Esophagus squamous epithelium (tissue), 5 donors: ENCODE measurements around the gene PAX8. TPM values are rescaled to one million over a fixed set of nuclear protein-coding genes. Genes with fewer than 3 reads are reported as not detected.
"Not testable (repeated sequence)": the region's sequence is repeated elsewhere in the genome, so short reads cannot be mapped to it uniquely, and the experiment has no call there.

Source experiments
- DNase-seq: peaks from one replicate; lab custom pipeline; 2025; lab: John Stamatoyannopoulos, UW
- H3K27ac ChIP-seq, 4 donors: fragments of 200-600 bp; sonication (generic); one replicate each; pipeline ENCODE4 v1.5.1; 2016 to 2019; ENCODE audit warnings: mild to moderate bottlenecking in 1 of 4
- H3K27me3 ChIP-seq, 4 donors: fragments of 200-600 bp; sonication (generic); 1 replicate in 3 of 4; 2 replicates in 1 of 4; pipeline versions ENCODE4 v1.5.1 to v1.6.0; 2017 to 2021; ENCODE audit warnings: antibody characterized with exemption in 1 of 4
- H3K36me3 ChIP-seq, 3 donors: fragments of 200-600 bp; sonication (generic); one replicate each; pipeline ENCODE4 v1.5.1; 2016 to 2019
- H3K4me1 ChIP-seq, 3 donors: fragments of 200-600 bp; sonication (generic); one replicate each; pipeline ENCODE4 v1.5.1; 2017 to 2019
- H3K4me3 ChIP-seq, 4 donors: fragments of 200-600 bp; sonication (generic); 1 replicate in 3 of 4; 2 replicates in 1 of 4; pipeline ENCODE4 v1.5.1; 2016 to 2019; ENCODE audit warnings: mild to moderate bottlenecking in 2 of 4, moderate library complexity in 1 of 4
- H3K9me3 ChIP-seq, 3 donors: fragments of 200-600 bp; sonication (generic); one replicate each; pipeline ENCODE4 v1.5.1; 2016 to 2019
- CTCF ChIP-seq, 6 experiments: fragments of 450-650 bp in 4 of 6; fragments of 200-600 bp in 2 of 6; sonication (generic) in 2 of 6; IDR thresholded peaks; one replicate each; pipeline ENCODE4 v1.5.1; 2016 to 2019; ENCODE audit warnings: antibody characterized with exemption in 6 of 6, mild to moderate bottlenecking in 4 of 6, moderate library complexity in 4 of 6
- POLR2A ChIP-seq, 4 donors: fragments of 450-650 bp; IDR thresholded peaks; one replicate each; pipeline ENCODE4 v1.6.1; 2017; ENCODE audit warnings: antibody characterized with exemption in 4 of 4, mild to moderate bottlenecking in 4 of 4, moderate library complexity in 3 of 4
- WGBS, 2 donors: methylation state at CpG; one replicate each; pipeline ENCODE4 v1.1.5; 2018; 5-methylcytosine and 5-hydroxymethylcytosine counted together
- intact Hi-C: fragments of 100-400 bp; cut with DNase I; formaldehyde crosslinking; loops from one replicate; pipeline ENCODE4 v1.15.0; 2022
- total RNA-seq, 4 donors: library from RNA; depleted of rRNA; stranded (reverse); fragments of >200 nt; gene quantifications; one replicate each; pipeline ENCODE4 v1.1.0, GENCODE V29; 2016
- donor health status: DM: yes; HTN: yes; CAD: no.

PAX8 gene
- 1 to 10 TPM in 3 of 4 donors, under 1 TPM in 1; 0.32 to 7.6 (median 2.7) TPM for total RNA-seq

GRCh38 chr2:113278742-113279139, at the start of gene PAX8:
TSS of gene PAX8 (minus strand) at chr2:113278921. CDS start at chr2:113278394, 527 bp downstream.
- no peak for TF ChIP-seq CTCF (IDR thresholded peaks at IDR 0.05)
- TF ChIP-seq POLR2A (IDR thresholded peaks at IDR 0.05) = no peak
- H3K4me1 ChIP-seq = peaks cover 9 to 41% (median 15%) of the 10 kb centered on the region in 3 donors
- peak within 1 kb of the TSS in 1 of 4 donors; percentile 7 for H3K4me3 ChIP-seq
- peaks cover 0 to 57% (median 29%) of the 10 kb centered on the region in 4 donors for H3K27me3 ChIP-seq
- intact Hi-C loops = no loop called here
- no peak for DNase-seq
- no peak within 1 kb of the TSS for H3K27ac ChIP-seq
- H3K9me3 ChIP-seq = no peaks in the 10 kb centered on the region
- WGBS, 2 donors = 82 to 92% methylated on average over 2 to 7 of the region's 18 CpGs
- no peaks in the 10 kb centered on the region for H3K36me3 ChIP-seq

DNA sequence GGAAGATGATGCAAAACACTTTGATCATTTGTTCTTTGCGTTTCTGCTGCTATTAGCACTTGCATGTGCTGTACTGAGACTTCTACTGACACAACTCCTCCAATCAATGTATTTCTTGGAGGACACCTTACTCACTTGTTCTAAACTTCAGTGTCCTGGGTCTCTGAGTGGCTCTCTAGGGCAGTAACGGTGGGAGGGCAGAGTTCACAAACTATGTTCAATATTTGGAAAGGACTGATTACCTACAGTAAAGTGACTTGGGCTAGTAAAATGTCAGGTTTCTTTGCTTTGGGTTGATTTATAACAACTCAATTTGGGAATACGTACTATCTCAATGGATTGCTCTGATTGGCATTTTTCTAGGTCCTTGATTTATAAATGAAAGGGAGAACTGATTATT, 49.3 kb upstream of the PAX8 start:
- no peak overlapping the region for H3K4me3 ChIP-seq
- no peak for DNase-seq
- no peaks in the 10 kb centered on the region for H3K27me3 ChIP-seq
- H3K9me3 ChIP-seq = no peaks in the 10 kb centered on the region
- H3K4me1 ChIP-seq = peaks cover 3 to 64% (median 19%) of the 10 kb centered on the region in 3 donors
- intact Hi-C loops = no loop called here
- 80 to 96% methylated on average over 3 of the region's 3 CpGs for WGBS, 2 donors
- TF ChIP-seq CTCF (IDR thresholded peaks at IDR 0.05) (no peak), POLR2A (IDR thresholded peaks at IDR 0.05) (no peak)
- no peaks in the 10 kb centered on the region for H3K36me3 ChIP-seq
- peak overlapping the region in 2 of 4 donors; percentile 70 to 82 for H3K27ac ChIP-seq

DNA sequence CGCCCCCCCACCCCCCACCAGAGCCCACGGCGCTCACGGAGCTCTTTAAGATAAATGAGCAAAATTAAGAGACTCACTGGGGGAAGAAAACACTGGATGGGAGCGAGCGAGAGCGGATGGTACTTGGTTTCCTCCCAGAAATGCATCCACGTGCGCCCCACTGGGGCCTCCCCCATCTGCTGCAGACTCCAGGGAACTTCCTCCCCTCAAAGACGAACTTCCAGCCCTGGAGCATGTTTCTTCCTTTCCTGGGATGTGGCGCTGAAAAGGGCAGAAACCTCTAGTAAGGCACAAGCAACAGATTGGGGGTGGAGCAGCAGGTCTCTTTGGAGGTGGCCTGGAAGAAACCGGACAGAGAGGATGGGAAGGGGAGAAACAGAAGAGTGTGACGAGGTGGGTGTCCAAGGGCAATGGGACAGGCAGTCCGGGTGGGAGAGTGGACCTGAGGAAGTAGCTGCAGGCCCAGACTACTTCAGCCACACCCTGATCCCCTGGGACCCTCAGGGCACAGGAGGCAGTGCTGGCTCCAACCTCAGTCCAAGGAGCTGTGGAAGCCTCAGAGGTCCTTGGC, 46.5 kb upstream of the PAX8 start:
- intact Hi-C loops = not testable (repeated sequence)

DNA sequence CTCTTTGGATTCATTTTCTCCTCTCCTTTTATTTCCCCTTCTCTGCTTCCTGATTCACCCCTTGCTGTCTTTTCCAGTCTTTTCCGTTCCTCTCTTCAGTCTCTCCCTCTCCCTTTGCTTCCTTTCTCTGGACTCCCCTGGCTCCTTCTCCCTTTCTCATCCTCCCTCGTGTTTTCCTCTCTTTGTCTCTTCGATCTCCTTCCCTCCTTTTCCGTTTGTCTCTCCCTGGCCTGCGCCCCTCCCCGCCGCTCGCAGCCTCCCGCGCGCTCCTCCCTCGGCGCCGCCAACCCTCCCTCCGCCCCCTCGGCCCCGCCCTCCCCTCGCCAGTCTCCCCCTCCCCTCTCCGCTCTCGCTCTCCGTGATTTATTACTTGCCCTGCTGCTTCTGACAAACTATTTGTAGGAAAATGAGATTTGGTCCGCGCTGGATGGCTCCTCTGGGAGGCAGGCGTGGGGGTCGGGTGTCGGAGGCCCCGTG, 46.0 kb upstream of the PAX8 start:
- H3K36me3 ChIP-seq = no peaks in the 10 kb centered on the region
- intact Hi-C loops = no loop called here
- H3K27me3 ChIP-seq = no peaks in the 10 kb centered on the region
- DNase-seq = no peak
- peaks cover 3 to 40% (median 11%) of the 10 kb centered on the region in 3 donors for H3K4me1 ChIP-seq
- TF ChIP-seq POLR2A (IDR thresholded peaks at IDR 0.05) = no peak
- TF ChIP-seq CTCF (IDR thresholded peaks at IDR 0.05) = no peak
- H3K9me3 ChIP-seq = no peaks in the 10 kb centered on the region
- 1% methylated on average over 17 to 20 of the region's 27 CpGs for WGBS, 2 donors
- H3K4me3 ChIP-seq = peak overlapping the region; percentile 34 to 63 (median 51)
- H3K27ac ChIP-seq = peak overlapping the region; percentile 40 to 84 (median 75)

More for the DNA sequence above, 46.5 kb upstream of the PAX8 start:
- H3K27ac ChIP-seq = peak overlapping the region; percentile 40 to 84 (median 75)
- 5 to 6% methylated on average over 9 to 13 of the region's 14 CpGs for WGBS, 2 donors
- not testable (repeated sequence) for DNase-seq, H3K27me3 ChIP-seq, H3K36me3 ChIP-seq, H3K9me3 ChIP-seq
- peaks cover 3 to 45% (median 12%) of the 10 kb centered on the region in 3 donors for H3K4me1 ChIP-seq
- peak overlapping the region; percentile 34 to 63 (median 51) for H3K4me3 ChIP-seq

- 50 to 68% methylated on average over 2 to 3 of the region's 5 CpGs for WGBS, 2 donors
- H3K36me3 ChIP-seq, H3K27ac ChIP-seq, H3K27me3 ChIP-seq, H3K9me3 ChIP-seq, intact Hi-C loops, DNase-seq, H3K4me3 ChIP-seq: not testable (repeated sequence)
- peaks cover 3 to 24% (median 5%) of the 10 kb centered on the region in 3 donors for H3K4me1 ChIP-seq
Measured at GRCh38 chr2:113323129-113323528, 44.4 kb upstream of the PAX8 start.

DNA sequence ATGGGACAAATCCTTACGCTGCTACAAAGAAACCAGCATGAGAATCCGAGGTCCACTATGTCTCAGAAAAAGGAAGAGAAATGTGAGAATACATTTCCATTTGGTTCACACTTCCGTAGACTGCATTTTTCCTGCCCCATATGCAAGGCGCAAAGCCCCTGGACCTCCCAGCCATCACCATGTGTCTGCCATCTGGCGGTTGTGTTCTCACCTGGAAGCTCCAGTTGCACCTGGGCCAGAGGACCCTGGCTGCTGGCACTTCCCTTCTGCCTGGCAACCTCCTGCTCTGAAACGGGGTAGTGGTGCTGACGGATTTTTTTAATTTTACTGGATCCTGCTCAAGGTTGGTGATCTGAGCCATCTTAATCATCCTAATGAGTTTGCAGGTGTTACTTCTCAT, 41.4 kb upstream of the PAX8 start:
- H3K36me3 ChIP-seq, H3K27ac ChIP-seq, H3K4me3 ChIP-seq, H3K27me3 ChIP-seq, intact Hi-C loops, H3K9me3 ChIP-seq, DNase-seq: not testable (repeated sequence)
- peaks cover 3 to 15% (median 5%) of the 10 kb centered on the region in 3 donors for H3K4me1 ChIP-seq
- WGBS, 2 donors = 85% methylated on average over 7 of the region's 7 CpGs

DNA sequence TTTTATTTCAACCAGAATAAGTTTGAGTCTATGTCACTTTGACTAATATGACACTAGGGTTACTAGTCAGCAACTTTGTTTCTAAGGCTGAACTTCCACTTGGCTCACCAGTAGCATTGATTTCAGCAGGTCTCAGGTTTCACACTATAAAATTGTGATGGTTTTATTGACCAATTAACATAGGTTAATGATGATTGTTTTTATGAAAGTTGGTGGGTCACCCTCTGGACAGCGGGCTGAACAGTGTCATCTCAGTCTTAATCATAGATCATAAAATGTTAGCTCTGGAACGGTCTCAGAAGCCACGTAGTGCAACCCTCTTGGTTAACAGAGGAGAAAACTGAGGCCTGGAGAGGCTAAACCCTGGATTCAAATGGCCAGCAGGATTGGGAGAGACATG, 40.2 kb upstream of the PAX8 start:
- H3K27me3 ChIP-seq = peaks cover 0 to 12% (median 0%) of the 10 kb centered on the region in 4 donors
- peaks cover 0 to 15% (median 0%) of the 10 kb centered on the region in 3 donors for H3K4me1 ChIP-seq
- DNase-seq, H3K27ac ChIP-seq, H3K9me3 ChIP-seq, intact Hi-C loops, H3K4me3 ChIP-seq, H3K36me3 ChIP-seq: not testable (repeated sequence)
- WGBS, 2 donors = 91 to 92% methylated on average over 3 of the region's 3 CpGs
